ENCODE measurements around the gene EGFL8.

The EGFL8 gene

GRCh38 chr6:32164295-32164694 lies at the start of gene EGFL8:
TSS of gene EGFL8 (plus strand) at chr6:32164595. CDS start at chr6:32166166, 1,571 bp downstream.
- Histone ChIP-seq H3K36me3 (ENCODE audit: control insufficient read depth, insufficient read depth, low read length) (no peaks in the 10 kb centered on the region), H3K9ac (ENCODE audit: low read length) (no peak within 1 kb of the TSS), H3K4me3 (ENCODE audit: low read length) (no peak within 1 kb of the TSS)

GRCh38 chr6:32114796-32115195 lies 49.6 kb upstream of the EGFL8 start:
- Histone ChIP-seq H3K4me1 (ENCODE audit: control insufficient read depth, insufficient read depth, low read length) (peaks cover 26% of the 10 kb centered on the region), H3K36me3 (ENCODE audit: control insufficient read depth, insufficient read depth, low read length) (peaks cover 12% of the 10 kb centered on the region)

More at GRCh38 chr6:32164295-32164694, at the start of gene EGFL8:
- Histone ChIP-seq H3K9me3 (ENCODE audit: control insufficient read depth, low read length) (no peaks in the 10 kb centered on the region), H3K4me1 (ENCODE audit: control insufficient read depth, insufficient read depth, low read length) (peaks cover 26% of the 10 kb centered on the region), H3K27me3 (ENCODE audit: control insufficient read depth, insufficient read depth, low read length) (no peaks in the 10 kb centered on the region)

GRCh38 chr6:32115623-32116022 lies 48.8 kb upstream of the EGFL8 start:
- peaks cover 19% of the 10 kb centered on the region for H3K4me1 ChIP-seq (ENCODE audit: control insufficient read depth, insufficient read depth, low read length)
- no peaks in the 10 kb centered on the region for H3K9me3 ChIP-seq (ENCODE audit: control insufficient read depth, low read length)
- no peak overlapping the region for H3K9ac ChIP-seq (ENCODE audit: low read length)
- no peak overlapping the region for H3K4me3 ChIP-seq (ENCODE audit: low read length)
- peaks cover 13% of the 10 kb centered on the region for H3K36me3 ChIP-seq (ENCODE audit: control insufficient read depth, insufficient read depth, low read length)
- no peaks in the 10 kb centered on the region for H3K27me3 ChIP-seq (ENCODE audit: control insufficient read depth, insufficient read depth, low read length)

More at GRCh38 chr6:32114796-32115195, 49.6 kb upstream of the EGFL8 start:
- Histone ChIP-seq H3K9ac (ENCODE audit: low read length) (no peak overlapping the region), H3K9me3 (ENCODE audit: control insufficient read depth, low read length) (no peaks in the 10 kb centered on the region), H3K4me3 (ENCODE audit: low read length) (no peak overlapping the region), H3K27me3 (ENCODE audit: control insufficient read depth, insufficient read depth, low read length) (peaks cover 5% of the 10 kb centered on the region)

- H3K4me3 ChIP-seq (ENCODE audit: low read length) = no peak overlapping the region
- no peaks in the 10 kb centered on the region for H3K9me3 ChIP-seq (ENCODE audit: control insufficient read depth, low read length)
- no peaks in the 10 kb centered on the region for H3K27me3 ChIP-seq (ENCODE audit: control insufficient read depth, insufficient read depth, low read length)
- H3K9ac ChIP-seq (ENCODE audit: low read length) = no peak overlapping the region
- peaks cover 11% of the 10 kb centered on the region for H3K4me1 ChIP-seq (ENCODE audit: control insufficient read depth, insufficient read depth, low read length)
- H3K36me3 ChIP-seq (ENCODE audit: control insufficient read depth, insufficient read depth, low read length) = peaks cover 19% of the 10 kb centered on the region
Measured at GRCh38 chr6:32116674-32117073, 47.7 kb upstream of the EGFL8 start.

- no peaks in the 10 kb centered on the region for H3K9me3 ChIP-seq (ENCODE audit: control insufficient read depth, low read length)
- no peak overlapping the region for H3K4me3 ChIP-seq (ENCODE audit: low read length)
- no peaks in the 10 kb centered on the region for H3K27me3 ChIP-seq (ENCODE audit: control insufficient read depth, insufficient read depth, low read length)
- H3K9ac ChIP-seq (ENCODE audit: low read length) = no peak overlapping the region
- H3K36me3 ChIP-seq (ENCODE audit: control insufficient read depth, insufficient read depth, low read length) = peaks cover 19% of the 10 kb centered on the region
- H3K4me1 ChIP-seq (ENCODE audit: control insufficient read depth, insufficient read depth, low read length) = peaks cover 11% of the 10 kb centered on the region
Measured at GRCh38 chr6:32117461-32117860, 46.9 kb upstream of the EGFL8 start.

- Histone ChIP-seq H3K27me3 (ENCODE audit: control insufficient read depth, insufficient read depth, low read length) (no peaks in the 10 kb centered on the region), H3K4me1 (ENCODE audit: control insufficient read depth, insufficient read depth, low read length) (peaks cover 11% of the 10 kb centered on the region), H3K36me3 (ENCODE audit: control insufficient read depth, insufficient read depth, low read length) (peaks cover 19% of the 10 kb centered on the region), H3K9me3 (ENCODE audit: control insufficient read depth, low read length) (no peaks in the 10 kb centered on the region), H3K4me3 (ENCODE audit: low read length) (no peak overlapping the region), H3K9ac (ENCODE audit: low read length) (peak overlapping the region; percentile 32)
Measured at GRCh38 chr6:32118782-32119628, 45.4 kb upstream of the EGFL8 start.

- Histone ChIP-seq H3K4me1 (ENCODE audit: control insufficient read depth, insufficient read depth, low read length) (peaks cover 11% of the 10 kb centered on the region), H3K9ac (ENCODE audit: low read length) (no peak overlapping the region), H3K9me3 (ENCODE audit: control insufficient read depth, low read length) (no peaks in the 10 kb centered on the region), H3K27me3 (ENCODE audit: control insufficient read depth, insufficient read depth, low read length) (no peaks in the 10 kb centered on the region), H3K36me3 (ENCODE audit: control insufficient read depth, insufficient read depth, low read length) (peaks cover 26% of the 10 kb centered on the region), H3K4me3 (ENCODE audit: low read length) (no peak overlapping the region)
Measured at GRCh38 chr6:32120573-32121059, 43.8 kb upstream of the EGFL8 start.

GRCh38 chr6:32123681-32124080 lies 40.7 kb upstream of the EGFL8 start:
- peaks cover 14% of the 10 kb centered on the region for H3K36me3 ChIP-seq (ENCODE audit: control insufficient read depth, insufficient read depth, low read length)
- H3K4me3 ChIP-seq (ENCODE audit: low read length) = no peak overlapping the region
- H3K4me1 ChIP-seq (ENCODE audit: control insufficient read depth, insufficient read depth, low read length) = peaks cover 23% of the 10 kb centered on the region
- no peaks in the 10 kb centered on the region for H3K27me3 ChIP-seq (ENCODE audit: control insufficient read depth, insufficient read depth, low read length)
- no peak overlapping the region for H3K9ac ChIP-seq (ENCODE audit: low read length)
- no peaks in the 10 kb centered on the region for H3K9me3 ChIP-seq (ENCODE audit: control insufficient read depth, low read length)

GRCh38 chr6:32126880-32127279 lies 37.5 kb upstream of the EGFL8 start:
- Histone ChIP-seq H3K36me3 (ENCODE audit: control insufficient read depth, insufficient read depth, low read length) (peaks cover 7% of the 10 kb centered on the region), H3K4me3 (ENCODE audit: low read length) (peak overlapping the region; percentile 60), H3K4me1 (ENCODE audit: control insufficient read depth, insufficient read depth, low read length) (peaks cover 22% of the 10 kb centered on the region), H3K9me3 (ENCODE audit: control insufficient read depth, low read length) (no peaks in the 10 kb centered on the region), H3K27me3 (ENCODE audit: control insufficient read depth, insufficient read depth, low read length) (no peaks in the 10 kb centered on the region), H3K9ac (ENCODE audit: low read length) (peak overlapping the region; percentile 87)

GRCh38 chr6:32127409-32127716 lies 37.0 kb upstream of the EGFL8 start:
- Histone ChIP-seq H3K36me3 (ENCODE audit: control insufficient read depth, insufficient read depth, low read length) (peaks cover 7% of the 10 kb centered on the region), H3K27me3 (ENCODE audit: control insufficient read depth, insufficient read depth, low read length) (no peaks in the 10 kb centered on the region), H3K9ac (ENCODE audit: low read length) (peak overlapping the region; percentile 87), H3K9me3 (ENCODE audit: control insufficient read depth, low read length) (no peaks in the 10 kb centered on the region), H3K4me1 (ENCODE audit: control insufficient read depth, insufficient read depth, low read length) (peaks cover 22% of the 10 kb centered on the region), H3K4me3 (ENCODE audit: low read length) (peak overlapping the region; percentile 60)

GRCh38 chr6:32127717-32128592 lies 36.4 kb upstream of the EGFL8 start, which contains the start of gene ATF6B:
TSS of gene ATF6B (minus strand) at chr6:32128246. CDS start at chr6:32128207, 39 bp downstream.
- Histone ChIP-seq H3K9me3 (ENCODE audit: control insufficient read depth, low read length) (no peaks in the 10 kb centered on the region), H3K4me3 (ENCODE audit: low read length) (peak within 1 kb of the TSS; percentile 60), H3K27me3 (ENCODE audit: control insufficient read depth, insufficient read depth, low read length) (no peaks in the 10 kb centered on the region), H3K4me1 (ENCODE audit: control insufficient read depth, insufficient read depth, low read length) (peaks cover 22% of the 10 kb centered on the region), H3K9ac (ENCODE audit: low read length) (peak within 1 kb of the TSS; percentile 87), H3K36me3 (ENCODE audit: control insufficient read depth, insufficient read depth, low read length) (peaks cover 7% of the 10 kb centered on the region)

All from mucosa of stomach (tissue), 1 donor.